NCI-H82 treated with DMSO at 0.1 percent for 48 hours (cell line): ENCODE results near the gene MAU2.

Experiments
- DNase-seq: peaks from one replicate; lab custom pipeline; 2025; ENCODE audit not compliant: unreplicated experiment; lab: John Stamatoyannopoulos, UW

The MAU2 gene

DNA sequence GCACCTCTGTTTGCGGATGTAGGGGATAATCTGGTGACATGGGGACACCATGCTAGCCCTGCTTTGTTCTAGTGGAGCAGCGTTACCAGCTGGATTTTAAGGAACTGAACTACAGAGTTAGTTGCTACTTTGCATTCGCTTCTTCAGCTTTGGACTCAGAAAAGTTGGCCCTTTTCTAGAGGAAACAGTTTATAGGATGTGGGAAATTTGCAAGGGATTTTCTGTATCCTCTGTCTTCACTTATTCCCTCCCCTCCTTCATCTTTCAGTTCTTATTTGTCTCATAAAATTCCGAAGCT, 87.0 kb downstream of the MAU2 start:
- no peak for DNase-seq
